Smooth muscle cell (in vitro differentiated cells): Measurements from ENCODE around the gene KIR2DL4. TPM values are rescaled to one million over a fixed set of nuclear protein-coding genes. Genes with fewer than 3 reads are reported as not detected.
"Not testable (repeated sequence)": the region's sequence is repeated elsewhere in the genome, so short reads cannot be mapped to it uniquely, and the experiment has no call there.

Source experiments
- DNase-seq: peaks from one replicate; lab custom pipeline; 2025; ENCODE audit not compliant: unreplicated experiment; lab: John Stamatoyannopoulos, UW
- H2AFZ ChIP-seq: fragments of 200-600 bp; sonication (generic); 2 replicates; pipeline ENCODE4 v1.6.0; 2016; ENCODE audit warnings: antibody characterized with exemption, low read depth, mild to moderate bottlenecking
- H3F3A ChIP-seq: fragments of 200-600 bp; sonication (generic); 2 replicates; pipeline ENCODE4 v1.6.0; 2017; ENCODE audit warnings: antibody characterized with exemption, low read depth
- H3K27ac ChIP-seq: fragments of 200-600 bp; sonication (generic); 2 replicates; pipeline ENCODE4 v1.5.1; 2016; ENCODE audit warnings: low read depth, mild to moderate bottlenecking
- H3K27me3 ChIP-seq: fragments of 200-600 bp; sonication (generic); 2 replicates; pipeline ENCODE4 v1.6.1; 2016; ENCODE audit warnings: low read depth, mild to moderate bottlenecking
- H3K36me3 ChIP-seq: fragments of 200-600 bp; sonication (generic); 2 replicates; pipeline ENCODE4 v1.5.1; 2016; ENCODE audit warnings: low read depth
- H3K4me1 ChIP-seq: fragments of 200-600 bp; sonication (generic); 2 replicates; pipeline ENCODE4 v1.5.1; 2016; ENCODE audit warnings: low read depth
- H3K4me2 ChIP-seq: fragments of 200-600 bp; sonication (generic); 2 replicates; pipeline ENCODE4 v1.6.0; 2016; ENCODE audit warnings: mild to moderate bottlenecking
- H3K4me3 ChIP-seq: fragments of 200-600 bp; sonication (generic); 2 replicates; pipeline ENCODE4 v1.5.1; 2016; ENCODE audit warnings: mild to moderate bottlenecking
- H3K79me2 ChIP-seq: fragments of 200-600 bp; sonication (generic); 2 replicates; pipeline ENCODE4 v1.6.0; 2016; ENCODE audit warnings: low read depth, mild to moderate bottlenecking
- H3K9ac ChIP-seq: fragments of 200-600 bp; sonication (generic); 2 replicates; pipeline ENCODE4 v1.6.0; 2016; ENCODE audit warnings: low read depth
- H3K9me3 ChIP-seq: fragments of 200-600 bp; sonication (generic); replicated peaks from 2 replicates; pipeline ENCODE4 v1.5.1; 2016; ENCODE audit warnings: low read depth
- H4K20me1 ChIP-seq: fragments of 200-600 bp; sonication (generic); 2 replicates; pipeline ENCODE4 v1.6.0; 2016; ENCODE audit warnings: low read depth
- CTCF ChIP-seq: fragments of 200-600 bp; sonication (generic); IDR thresholded peaks from 2 replicates; pipeline ENCODE4 v1.5.1; 2017; ENCODE audit warnings: borderline replicate concordance, mild to moderate bottlenecking, antibody characterized with exemption; ENCODE audit not compliant: insufficient read depth, poor library complexity, severe bottlenecking
- WGBS: methylation state at CpG from one replicate; pipeline ENCODE4 v1.1.7; 2016; ENCODE audit warnings: low lambda C conversion rate; 5-methylcytosine and 5-hydroxymethylcytosine counted together
- polyA plus RNA-seq: library from polyadenylated mRNA; unstranded; fragments of >200 nt; fragmentation: Nextera tagmentation; extraction: Ambion mirVana; gene quantifications from 2 replicates; pipeline ENCODE4 v1.2.1, GENCODE V29; 2016
- total RNA-seq: library from RNA; depleted of rRNA; stranded (reverse); fragments of >200 nt; gene quantifications from 2 replicates; pipeline ENCODE4 v1.2.3, GENCODE V29; 2014

The KIR2DL4 gene
- total and polyA plus RNA-seq, 2 experiments from 2014 or later = not detected

- no peak for DNase-seq
- H3K79me2 ChIP-seq = no peaks in the 10 kb centered on the region
- TF ChIP-seq CTCF = no peak
- H3K4me3 ChIP-seq = no peak overlapping the region
- H3F3A ChIP-seq = no peaks in the 10 kb centered on the region
- no peak overlapping the region for H3K9ac ChIP-seq
- H3K27ac ChIP-seq = no peak overlapping the region
- no peaks in the 10 kb centered on the region for H3K36me3 ChIP-seq
- H3K4me1 ChIP-seq = no peaks in the 10 kb centered on the region
- no peak overlapping the region for H3K4me2 ChIP-seq
- H4K20me1 ChIP-seq = no peaks in the 10 kb centered on the region
- H2AFZ ChIP-seq = no peak overlapping the region
- no peaks in the 10 kb centered on the region for H3K9me3 ChIP-seq
- 75% methylated on average over 15 of the region's 15 CpGs for WGBS
- H3K27me3 ChIP-seq = no peaks in the 10 kb centered on the region
These were observed 14.5 kb downstream of the KIR2DL4 start for GRCh38 chr19:54817670-54818536.

- not testable (repeated sequence) for H3K27ac ChIP-seq, H3K79me2 ChIP-seq, H3K4me2 ChIP-seq, H3K9ac ChIP-seq, H3F3A ChIP-seq, H4K20me1 ChIP-seq, H3K36me3 ChIP-seq, H3K4me3 ChIP-seq, H3K9me3 ChIP-seq, DNase-seq, H3K4me1 ChIP-seq, H3K27me3 ChIP-seq, H2AFZ ChIP-seq
- 62% methylated on average over 4 of the region's 4 CpGs for WGBS
These were observed 21.0 kb downstream of the KIR2DL4 start for GRCh38 chr19:54824416-54824815.

GRCh38 chr19:54825326-54825725 is 21.9 kb downstream of the KIR2DL4 start:
- WGBS = 52% methylated on average over 7 of the region's 7 CpGs
- H2AFZ ChIP-seq = not testable (repeated sequence)

GRCh38 chr19:54828064-54828463 is 24.7 kb downstream of the KIR2DL4 start:
- not testable (repeated sequence) for DNase-seq, H3K36me3 ChIP-seq, H3K4me3 ChIP-seq, H3K27me3 ChIP-seq, H3K9me3 ChIP-seq, H3K79me2 ChIP-seq, H3K9ac ChIP-seq, H3K4me2 ChIP-seq, H3F3A ChIP-seq, H3K4me1 ChIP-seq, H2AFZ ChIP-seq, H3K27ac ChIP-seq, H4K20me1 ChIP-seq
- WGBS = 68% methylated on average over 8 of the region's 8 CpGs

More at GRCh38 chr19:54825326-54825725, 21.9 kb downstream of the KIR2DL4 start:
- not testable (repeated sequence) for H3K4me2 ChIP-seq, H4K20me1 ChIP-seq, DNase-seq, H3K4me1 ChIP-seq, H3F3A ChIP-seq, H3K4me3 ChIP-seq, H3K27me3 ChIP-seq, H3K9ac ChIP-seq, H3K79me2 ChIP-seq, H3K36me3 ChIP-seq, H3K9me3 ChIP-seq, H3K27ac ChIP-seq

- DNase-seq, H3K27ac ChIP-seq, H3K4me2 ChIP-seq, H3K4me3 ChIP-seq, H3K36me3 ChIP-seq, H3K9me3 ChIP-seq, H3K79me2 ChIP-seq, H3K27me3 ChIP-seq, H3K9ac ChIP-seq, H4K20me1 ChIP-seq, H2AFZ ChIP-seq, H3F3A ChIP-seq, H3K4me1 ChIP-seq: not testable (repeated sequence)
- WGBS = 83% methylated on average over 14 of the region's 14 CpGs
These were observed 29.1 kb downstream of the KIR2DL4 start, which contains the start of gene KIR2DS4 for GRCh38 chr19:54832496-54832895. TSS of gene KIR2DS4 (plus strand) at chr19:54832676.

GRCh38 chr19:54835126-54835525 is 31.7 kb downstream of the KIR2DL4 start:
- not testable (repeated sequence) for H3K36me3 ChIP-seq, H3K4me3 ChIP-seq, H4K20me1 ChIP-seq, H2AFZ ChIP-seq, H3K27me3 ChIP-seq, H3K4me2 ChIP-seq, H3K4me1 ChIP-seq, H3K27ac ChIP-seq, DNase-seq, H3F3A ChIP-seq, H3K9ac ChIP-seq, H3K79me2 ChIP-seq, H3K9me3 ChIP-seq
- 62% methylated on average over 5 of the region's 5 CpGs for WGBS

- H3K4me1 ChIP-seq, H3K9ac ChIP-seq, H3K4me3 ChIP-seq, H3F3A ChIP-seq, H3K9me3 ChIP-seq, H4K20me1 ChIP-seq, H3K79me2 ChIP-seq, H3K27me3 ChIP-seq, H2AFZ ChIP-seq, H3K36me3 ChIP-seq, H3K27ac ChIP-seq, H3K4me2 ChIP-seq, DNase-seq: not testable (repeated sequence)
- WGBS = 59% methylated on average over 2 of the region's 2 CpGs
These were observed 34.1 kb downstream of the KIR2DL4 start for GRCh38 chr19:54837522-54837921.

- H3K79me2 ChIP-seq, H3K9me3 ChIP-seq, H3K4me1 ChIP-seq, DNase-seq, H3K27me3 ChIP-seq, H3F3A ChIP-seq, H3K4me3 ChIP-seq, H4K20me1 ChIP-seq, H3K4me2 ChIP-seq, H3K27ac ChIP-seq, H3K9ac ChIP-seq, H2AFZ ChIP-seq, H3K36me3 ChIP-seq: not testable (repeated sequence)
- WGBS = 71% methylated on average over 8 of the region's 8 CpGs
These were observed 39.8 kb downstream of the KIR2DL4 start for GRCh38 chr19:54843171-54843570.
